GM18508 (cell line): Measurements from ENCODE around the gene CCNY.

Source experiments
- ATAC-seq: cut with Tn5 transposase; IDR thresholded peaks from one replicate; pipeline ENCODE4 v1.9.1; 2021; ENCODE audit warnings: moderate number of reproducible peaks; ENCODE audit not compliant: insufficient read depth, unreplicated experiment

CCNY gene

GRCh38 chr10:35421553-35422178, 85.4 kb downstream of the CCNY start:
- no peak for ATAC-seq

- ATAC-seq = no peak
These were observed 85.9 kb downstream of the CCNY start for GRCh38 chr10:35422228-35422627.

- ATAC-seq = no peak
These were observed 87.4 kb downstream of the CCNY start for GRCh38 chr10:35423505-35424306.

GRCh38 chr10:35424680-35425285, 88.5 kb downstream of the CCNY start:
- no peak for ATAC-seq

GRCh38 chr10:35425595-35425994, 89.3 kb downstream of the CCNY start:
- ATAC-seq = no peak

GRCh38 chr10:35426657-35427056, 90.3 kb downstream of the CCNY start:
- no peak for ATAC-seq

GRCh38 chr10:35427543-35427942, 91.2 kb downstream of the CCNY start:
- no peak for ATAC-seq

- no peak for ATAC-seq
These were observed 92.2 kb downstream of the CCNY start for GRCh38 chr10:35428521-35428920.

- no peak for ATAC-seq
These were observed 96.6 kb downstream of the CCNY start for GRCh38 chr10:35432781-35433338.

GRCh38 chr10:35433851-35434426, 97.6 kb downstream of the CCNY start:
- no peak for ATAC-seq

- ATAC-seq = no peak
These were observed 98.2 kb downstream of the CCNY start for GRCh38 chr10:35434533-35434932.

- ATAC-seq = no peak
These were observed 99.5 kb downstream of the CCNY start for GRCh38 chr10:35435824-35436223.

- ATAC-seq = no peak
These were observed 101.5 kb downstream of the CCNY start for GRCh38 chr10:35437829-35438228.

- no peak for ATAC-seq
These were observed 102.6 kb downstream of the CCNY start for GRCh38 chr10:35438718-35439571.

GRCh38 chr10:35440016-35440415, 103.7 kb downstream of the CCNY start:
- ATAC-seq = no peak

GRCh38 chr10:35442028-35442427, 105.7 kb downstream of the CCNY start:
- no peak for ATAC-seq

- no peak for ATAC-seq
These were observed 106.3 kb downstream of the CCNY start for GRCh38 chr10:35442592-35442991.

GRCh38 chr10:35443858-35444257, 107.5 kb downstream of the CCNY start:
- no peak for ATAC-seq

GRCh38 chr10:35445150-35445884, 109.0 kb downstream of the CCNY start:
- no peak for ATAC-seq
